ENCODE measurements around the gene CEMIP. TPM values are rescaled to one million over a fixed set of nuclear protein-coding genes. Genes with fewer than 3 reads are reported as not detected.

The CEMIP gene
- total and polyA plus RNA-seq, 12 donors: 0.01 to 1.9 (median 0.23) TPM; not detected in 1

- ATAC-seq: no peak
- H3K4me3 ChIP-seq: no peak overlapping the region
- peaks cover 0 to 34% (median 12%) of the 10 kb centered on the region in 9 donors for H3K4me1 ChIP-seq
- peaks cover 0 to 69% (median 24%) of the 10 kb centered on the region in 9 donors for H3K36me3 ChIP-seq
- H3K9me3 ChIP-seq: no peaks in the 10 kb centered on the region
- no peaks in the 10 kb centered on the region for H3K27me3 ChIP-seq
- intact Hi-C loops (cut with DNase I): loop anchor here in 5 of 10 donors (5.0 to 10.0 kb wide), 4 partner anchors 128 to 288 kb away; partner anchors contain the start of gene ABHD17C (in 1 of the 5)
- peak overlapping the region in 1 of 10 donors; percentile 27 for H3K27ac ChIP-seq
- no peak for TF ChIP-seq CTCF (IDR thresholded peaks at IDR 0.05)
- no peak for DNase-seq
- 92 to 93% methylated on average over 7 of the region's 7 CpGs for WGBS, 2 donors
These were observed 199.6 kb downstream of the CEMIP start for GRCh38 chr15:80978685-80979329.

- ATAC-seq: peak in 2 of 8 donors; percentile 56 to 74
- WGBS, 2 donors: 66 to 77% methylated on average over 8 of the region's 8 CpGs
- no peak overlapping the region for H3K4me3 ChIP-seq
- intact Hi-C loops (cut with DNase I): loop anchor here in 6 of 10 donors (5.0 to 10.0 kb wide), 5 partner anchors 128 to 293 kb away; partner anchors contain the start of gene ABHD17C (in 1 of the 6)
- no peaks in the 10 kb centered on the region for H3K27me3 ChIP-seq
- DNase-seq: no peak
- H3K36me3 ChIP-seq: peaks cover 0 to 65% (median 24%) of the 10 kb centered on the region in 9 donors
- peaks cover 0 to 39% (median 20%) of the 10 kb centered on the region in 9 donors for H3K4me1 ChIP-seq
- no peak for TF ChIP-seq CTCF (IDR thresholded peaks at IDR 0.05)
- H3K27ac ChIP-seq: peak overlapping the region in 1 of 10 donors; percentile 27
- no peaks in the 10 kb centered on the region for H3K9me3 ChIP-seq
These were observed 200.5 kb downstream of the CEMIP start for GRCh38 chr15:80979538-80980200.

GRCh38 chr15:80982205-80982604 is 203.0 kb downstream of the CEMIP start:
- Histone ChIP-seq H3K27ac (no peak overlapping the region), H3K36me3 (peaks cover 0 to 54% (median 24%) of the 10 kb centered on the region in 9 donors), H3K9me3 (no peaks in the 10 kb centered on the region), H3K4me1 (peaks cover 0 to 63% (median 42%) of the 10 kb centered on the region in 9 donors), H3K4me3 (no peak overlapping the region), H3K27me3 (no peaks in the 10 kb centered on the region)
- TF ChIP-seq CTCF (IDR thresholded peaks at IDR 0.05): no peak
- DNase-seq (no peak), ATAC-seq (no peak)
- 94 to 98% methylated on average over 2 of the region's 2 CpGs for WGBS, 2 donors
- intact Hi-C loops (cut with DNase I): loop anchor here in 1 of 10 donors (5.0 kb wide), 1 partner anchor 290 kb away; no protein-coding TSS in a partner anchor

- intact Hi-C loops (cut with DNase I): loop anchor here in 1 of 10 donors (5.0 kb wide), 1 partner anchor 289 kb away; no protein-coding TSS in a partner anchor
- Histone ChIP-seq H3K4me1 (peaks cover 0 to 63% (median 46%) of the 10 kb centered on the region in 9 donors), H3K4me3 (no peak overlapping the region), H3K27me3 (no peaks in the 10 kb centered on the region), H3K36me3 (peaks cover 0 to 50% (median 24%) of the 10 kb centered on the region in 9 donors), H3K9me3 (no peaks in the 10 kb centered on the region), H3K27ac (no peak overlapping the region)
- WGBS, 2 donors: 81 to 95% methylated on average over 5 of the region's 5 CpGs
- no peak for TF ChIP-seq CTCF (IDR thresholded peaks at IDR 0.05)
- ATAC-seq: no peak
- DNase-seq: no peak
These were observed 203.7 kb downstream of the CEMIP start for GRCh38 chr15:80982839-80983238.

All from heart right ventricle (tissue), 16 donors.